B cell (primary cell): Measurements from ENCODE around the gene TRIM65. TPM values are rescaled to one million over a fixed set of nuclear protein-coding genes. Genes with fewer than 3 reads are reported as not detected.

Experiments used
- ATAC-seq: fragments of 200-7000 bp; cut with Tn5 transposase; one replicate; pipeline ENCODE4 v1.10.0; 2021; ENCODE audit warnings: low read depth, mild to moderate bottlenecking, moderate number of reproducible peaks, moderate library complexity
- CTCF ChIA-PET: fragments of 350-600 bp; sonication (Branson Sonifier 250); formaldehyde crosslinking; loops from one replicate; lab custom pipeline; 2021; ENCODE audit warnings: antibody characterized with exemption, inconsistent platforms; lab: Charles Lee
- POLR2A ChIA-PET: fragments of 350-600 bp; sonication (Branson Sonifier 250); formaldehyde crosslinking; loops from one replicate; lab custom pipeline; 2021; ENCODE audit warnings: antibody characterized with exemption; lab: Charles Lee
- DNase-seq: peaks from one replicate; pipeline ENCODE4 v3.0.0; 2013
- H2AFZ ChIP-seq: 2 replicates; pipeline ENCODE4 v1.6.1; 2012; ENCODE audit warnings: mild to moderate bottlenecking, low read depth, low read length; ENCODE audit not compliant: insufficient read depth, poor library complexity, severe bottlenecking
- H3K27ac ChIP-seq, 2 donors: 1 replicate in 1 of 2; 2 replicates in 1 of 2; pipeline ENCODE4 v1.5.1; 2012 to 2013; ENCODE audit warnings: low read length in 2 of 2, mild to moderate bottlenecking in 2 of 2, moderate library complexity in 1 of 2
- H3K27me3 ChIP-seq, 4 experiments: fragments of 200-600 bp in 1 of 4; sonication (generic) in 1 of 4; replicated peaks in 1 of 4; 1 replicate in 2 of 4; 2 replicates in 2 of 4; pipeline versions ENCODE4 v1.6.1 to v1.7.0; 2013 to 2016; ENCODE audit warnings: low read length in 3 of 4, mild to moderate bottlenecking in 2 of 4, mixed read lengths in 1 of 4, moderate library complexity in 1 of 4; ENCODE audit not compliant: insufficient read depth in 4 of 4, control insufficient read depth in 3 of 4; ENCODE audit errors: control extremely low read depth in 1 of 4
- H3K36me3 ChIP-seq, 2 experiments: replicated peaks in 1 of 2; 1 replicate in 1 of 2; 2 replicates in 1 of 2; pipeline versions ENCODE4 v1.6.1 to v1.7.1; 2013; ENCODE audit warnings: low read length in 1 of 2; ENCODE audit not compliant: insufficient read depth in 2 of 2, control insufficient read depth in 1 of 2; ENCODE audit errors: control extremely low read depth in 1 of 2, extremely low read depth in 1 of 2
- H3K4me1 ChIP-seq, 2 donors: fragments of 200-600 bp in 1 of 2; sonication (generic) in 1 of 2; 1 replicate in 1 of 2; 2 replicates in 1 of 2; pipeline versions ENCODE4 v1.5.1 to v1.6.1; 2013 to 2017; ENCODE audit warnings: low read length in 2 of 2; ENCODE audit not compliant: control insufficient read depth in 2 of 2, insufficient read depth in 2 of 2
- H3K4me2 ChIP-seq: replicated peaks from 2 replicates; pipeline ENCODE3; 2012; ENCODE audit warnings: mild to moderate bottlenecking, low read depth, low read length; ENCODE audit not compliant: poor library complexity, severe bottlenecking
- H3K4me3 ChIP-seq, 5 experiments: fragments of 200-600 bp in 1 of 5; sonication (generic) in 1 of 5; 1 replicate in 3 of 5; 2 replicates in 2 of 5; pipeline versions ENCODE4 v1.5.1 to v1.7.0; 2011 to 2016; ENCODE audit warnings: low read length in 4 of 5, mild to moderate bottlenecking in 4 of 5, low read depth in 2 of 5, control low read depth in 1 of 5, moderate library complexity in 1 of 5; ENCODE audit not compliant: insufficient read depth in 1 of 5; ENCODE audit errors: control extremely low read depth in 1 of 5, extremely low read depth in 1 of 5
- H3K79me2 ChIP-seq: fragments of 200-600 bp; sonication (generic); one replicate; pipeline ENCODE4 v1.6.0; 2016; ENCODE audit warnings: low read length; ENCODE audit not compliant: control insufficient read depth, insufficient read depth
- H3K9ac ChIP-seq: fragments of 200-600 bp; sonication (generic); 2 replicates; pipeline ENCODE4 v1.6.1; 2017; ENCODE audit warnings: mild to moderate bottlenecking, low read length, moderate library complexity
- H3K9me3 ChIP-seq, 3 donors: one replicate each; pipeline versions ENCODE4 v1.6.1 to v1.7.1; 2013; ENCODE audit warnings: low read length in 2 of 3; ENCODE audit not compliant: control insufficient read depth in 2 of 3, insufficient read depth in 1 of 3; ENCODE audit errors: control extremely low read depth in 1 of 3
- H4K20me1 ChIP-seq: 2 replicates; pipeline ENCODE4 v1.6.0; 2012; ENCODE audit warnings: mild to moderate bottlenecking, low read length; ENCODE audit not compliant: insufficient read depth, control insufficient read depth, poor library complexity, severe bottlenecking
- H3K27ac Mint-ChIP-seq: one replicate; pipeline ENCODE4 v1.8.0; 2021; ENCODE audit warnings: mixed read lengths
- H3K27me3 Mint-ChIP-seq: one replicate; pipeline ENCODE4 v1.8.0; 2021; ENCODE audit warnings: mixed read lengths
- H3K4me1 Mint-ChIP-seq: one replicate; pipeline ENCODE4 v1.8.0; 2021; ENCODE audit warnings: mixed read lengths
- H3K4me3 Mint-ChIP-seq: one replicate; pipeline ENCODE4 v1.8.0; 2021; ENCODE audit warnings: mixed read lengths
- H3K9me3 Mint-ChIP-seq: one replicate; pipeline ENCODE4 v1.8.0; 2022; ENCODE audit warnings: mixed read lengths; ENCODE audit not compliant: insufficient read depth
- CTCF ChIP-seq: fragments of 200-600 bp; IDR thresholded peaks from one replicate; pipeline ENCODE4 v1.8.0; 2022; ENCODE audit warnings: antibody characterized with exemption, mild to moderate bottlenecking
- EZH2 ChIP-seq: IDR thresholded peaks from 2 replicates; pipeline ENCODE4 v1.6.1; 2012; ENCODE audit warnings: borderline replicate concordance, low read depth, mild to moderate bottlenecking, moderate library complexity, low read length; ENCODE audit not compliant: insufficient read depth, poor library complexity, severe bottlenecking
- WGBS: methylation state at CpG from one replicate; pipeline ENCODE4 v1.1.5; 2013; ENCODE audit warnings: missing lambda C conversion rate; ENCODE audit not compliant: insufficient coverage; 5-methylcytosine and 5-hydroxymethylcytosine counted together
- intact Hi-C: fragments of 100-400 bp; cut with micrococcal nuclease; formaldehyde crosslinking; loops from one replicate; pipeline ENCODE4 v1.10.0; 2022
- polyA plus RNA-seq: library from polyadenylated mRNA; depleted of rRNA; stranded (reverse); fragments of >200 nt; gene quantifications from 2 replicates; pipeline ENCODE4 v1.2.3, GENCODE V29; 2012
- total RNA-seq, 2 donors: library from RNA; stranded (reverse); fragments of 120-200 nt in 1 of 2; gene quantifications; 1 replicate in 1 of 2; 2 replicates in 1 of 2; pipeline versions ENCODE4 v1.2.3 to v1.2.4, GENCODE V29; 2013 to 2022

TRIM65 gene
- total and polyA plus RNA-seq, 2 donors (not counting 1 experiment from before 2014, with no cell fraction given) = 16.8 to 40.7 TPM

- Histone ChIP-seq H3K9ac (peak overlapping the region; percentile 95), H3K4me1 (peaks cover 34 to 53% of the 10 kb centered on the region in 2 donors), H2AFZ (peak overlapping the region; percentile 71), H3K27ac (peak overlapping the region; percentile 85 to 92), H3K27me3 (no peaks in the 10 kb centered on the region), H4K20me1 (no peaks in the 10 kb centered on the region), H3K4me3 (peak overlapping the region; percentile 69 to 95 (median 89)), H3K4me2 (peak overlapping the region; percentile 93), H3K9me3 (no peaks in the 10 kb centered on the region), H3K36me3 (peaks cover 5 to 20% of the 10 kb centered on the region in 2 experiments), H3K79me2 (peaks cover 49% of the 10 kb centered on the region)
- DNase-seq (no peak), ATAC-seq (peak; percentile 5)
- no peaks in the 10 kb centered on the region for H3K9me3 Mint-ChIP-seq
- ChIA-PET CTCF (interaction anchor here (0.6 to 4.1 kb wide), 19 partner anchors 10 to 150 kb away, joined by 3 to 53 read pairs (median 6); partner anchors contain the start of genes ACOX1, GALK1, MRPL38 and TEN1), POLR2A (interaction anchor here (0.5 to 3.6 kb wide), 33 partner anchors 10 to 842 kb away, joined by 3 to 82 read pairs (median 7); partner anchors contain the start of genes FBF1, GALK1, SLC25A19 and TRIM47)
- no peak overlapping the region for H3K27ac Mint-ChIP-seq
- no peak overlapping the region for H3K4me3 Mint-ChIP-seq
- 0% methylated on average over 13 of the region's 19 CpGs for WGBS
- H3K4me1 Mint-ChIP-seq = peaks cover 42% of the 10 kb centered on the region
- no peaks in the 10 kb centered on the region for H3K27me3 Mint-ChIP-seq
- TF ChIP-seq EZH2 (no peak), CTCF (no peak)
- intact Hi-C loops = loop anchor here (1.0 to 10.0 kb wide), 12 partner anchors 9 to 247 kb away; partner anchors contain the start of genes ACOX1, EXOC7, FBF1 and MRPL38
These were observed 41.9 kb downstream of the TRIM65 start for GRCh38 chr17:75854881-75855309.

- intact Hi-C loops = loop anchor here (10.0 kb wide), 1 partner anchor 189 kb away; the partner anchor contains the start of genes RECQL5 and SAP30BP
- Histone ChIP-seq H2AFZ (peak overlapping the region; percentile 71), H3K9ac (peak overlapping the region; percentile 95), H3K4me2 (peak overlapping the region; percentile 93), H3K4me3 (peak overlapping the region; percentile 69 to 95 (median 89)), H3K4me1 (peaks cover 29 to 47% of the 10 kb centered on the region in 2 donors), H3K79me2 (peaks cover 53% of the 10 kb centered on the region), H4K20me1 (peaks cover 2% of the 10 kb centered on the region), H3K27me3 (no peaks in the 10 kb centered on the region), H3K27ac (peak overlapping the region; percentile 85 to 92), H3K36me3 (peaks cover 7 to 26% of the 10 kb centered on the region in 2 experiments), H3K9me3 (no peaks in the 10 kb centered on the region)
- Mint-ChIP-seq H3K27ac (no peak overlapping the region), H3K27me3 (no peaks in the 10 kb centered on the region), H3K9me3 (no peaks in the 10 kb centered on the region), H3K4me1 (peaks cover 38% of the 10 kb centered on the region), H3K4me3 (no peak overlapping the region)
- DNase-seq (no peak), ATAC-seq (no peak)
- ChIA-PET POLR2A (interaction anchor here (0.5 to 3.6 kb wide), 13 partner anchors 9 to 213 kb away, joined by 3 to 82 read pairs (median 9); partner anchors contain the start of genes GALK1, TRIM47, TRIM65 and UNC13D), CTCF (interaction anchor here (0.7 to 4.1 kb wide), 8 partner anchors 10 to 425 kb away, joined by 3 to 53 read pairs (median 12); partner anchors contain the start of genes MRPL38 and UNC13D)
- WGBS = 57% methylated on average over 5 of the region's 7 CpGs
- TF ChIP-seq CTCF = no peak
- no peak for TF ChIP-seq EZH2
These were observed 42.5 kb downstream of the TRIM65 start for GRCh38 chr17:75854101-75854748.
